GM13976 (cell line): ENCODE measurements around the gene TBC1D10B.
A peak's percentile ranks its signal among the peaks of the same experiment; 100 is the strongest.
"Not testable (repeated sequence)": the region's sequence is repeated elsewhere in the genome, so short reads cannot be mapped to it uniquely, and the experiment has no call there.

Experiments
- DNase-seq: peaks from one replicate; pipeline ENCODE4 v3.0.0; 2012; ENCODE audit warnings: low spot score
- in situ Hi-C: fragments of 300-500 bp; cut with MboI; formaldehyde crosslinking; loops from one replicate; pipeline ENCODE4 v1.12.0; 2022; ENCODE audit warnings: low sequenced_read_pairs, mixed read lengths, inconsistent platforms; ENCODE audit not compliant: unreplicated experiment
- TF ChIP-seq, protein P1 (sequence below): IDR thresholded peaks from 2 replicates; pipeline ENCODE4 v1.5.1; 2012; ENCODE audit warnings: borderline replicate concordance, mild to moderate bottlenecking; ENCODE audit not compliant: insufficient read depth; ENCODE audit errors: extremely low read depth, missing control alignments, control extremely low read depth

The TBC1D10B gene

DNA sequence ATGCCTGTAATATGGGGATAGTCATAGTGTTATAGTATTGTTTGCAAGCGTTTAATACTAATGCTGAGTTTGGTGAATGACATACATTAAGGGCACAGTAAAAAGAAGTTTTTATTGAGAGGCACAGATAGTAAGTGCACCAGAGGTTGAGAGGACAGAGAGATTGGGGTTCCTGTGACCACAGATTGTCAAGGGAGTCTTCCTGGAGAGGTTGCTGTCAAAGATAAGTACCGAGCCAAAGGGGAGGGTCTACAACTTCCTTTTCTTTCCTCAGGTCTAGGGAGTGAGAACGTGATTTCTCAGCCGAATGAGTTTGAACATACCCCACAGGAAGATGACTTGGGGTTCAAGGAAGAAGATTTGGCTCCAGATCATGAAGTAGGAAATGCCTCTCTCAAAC, 26.8 kb upstream of the TBC1D10B start:
- TF ChIP-seq, protein P1, sequence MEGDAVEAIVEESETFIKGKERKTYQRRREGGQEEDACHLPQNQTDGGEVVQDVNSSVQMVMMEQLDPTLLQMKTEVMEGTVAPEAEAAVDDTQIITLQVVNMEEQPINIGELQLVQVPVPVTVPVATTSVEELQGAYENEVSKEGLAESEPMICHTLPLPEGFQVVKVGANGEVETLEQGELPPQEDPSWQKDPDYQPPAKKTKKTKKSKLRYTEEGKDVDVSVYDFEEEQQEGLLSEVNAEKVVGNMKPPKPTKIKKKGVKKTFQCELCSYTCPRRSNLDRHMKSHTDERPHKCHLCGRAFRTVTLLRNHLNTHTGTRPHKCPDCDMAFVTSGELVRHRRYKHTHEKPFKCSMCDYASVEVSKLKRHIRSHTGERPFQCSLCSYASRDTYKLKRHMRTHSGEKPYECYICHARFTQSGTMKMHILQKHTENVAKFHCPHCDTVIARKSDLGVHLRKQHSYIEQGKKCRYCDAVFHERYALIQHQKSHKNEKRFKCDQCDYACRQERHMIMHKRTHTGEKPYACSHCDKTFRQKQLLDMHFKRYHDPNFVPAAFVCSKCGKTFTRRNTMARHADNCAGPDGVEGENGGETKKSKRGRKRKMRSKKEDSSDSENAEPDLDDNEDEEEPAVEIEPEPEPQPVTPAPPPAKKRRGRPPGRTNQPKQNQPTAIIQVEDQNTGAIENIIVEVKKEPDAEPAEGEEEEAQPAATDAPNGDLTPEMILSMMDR = no peak
- no peak for DNase-seq
- in situ Hi-C loops = no loop called here

DNA sequence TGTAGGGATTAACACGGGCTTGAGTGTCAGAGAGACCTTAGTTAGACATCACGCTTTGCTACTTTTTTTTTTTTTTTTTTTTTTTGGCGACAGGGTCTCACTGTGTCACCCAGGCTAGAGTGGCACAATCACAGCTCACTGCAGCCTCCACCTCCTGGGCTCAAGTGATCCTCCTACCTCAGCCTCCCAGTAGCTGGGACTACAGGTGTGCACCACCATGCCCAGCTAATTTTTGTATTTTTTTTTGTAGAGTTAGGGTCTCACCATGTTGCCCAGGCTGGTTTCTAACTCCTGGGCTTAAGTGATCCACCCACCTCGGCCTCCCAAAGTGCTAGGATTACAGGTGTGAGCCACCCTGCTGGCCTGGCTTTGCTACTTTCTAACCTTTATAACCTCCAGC, 26.3 kb upstream of the TBC1D10B start:
- in situ Hi-C loops, DNase-seq: not testable (repeated sequence)

DNA sequence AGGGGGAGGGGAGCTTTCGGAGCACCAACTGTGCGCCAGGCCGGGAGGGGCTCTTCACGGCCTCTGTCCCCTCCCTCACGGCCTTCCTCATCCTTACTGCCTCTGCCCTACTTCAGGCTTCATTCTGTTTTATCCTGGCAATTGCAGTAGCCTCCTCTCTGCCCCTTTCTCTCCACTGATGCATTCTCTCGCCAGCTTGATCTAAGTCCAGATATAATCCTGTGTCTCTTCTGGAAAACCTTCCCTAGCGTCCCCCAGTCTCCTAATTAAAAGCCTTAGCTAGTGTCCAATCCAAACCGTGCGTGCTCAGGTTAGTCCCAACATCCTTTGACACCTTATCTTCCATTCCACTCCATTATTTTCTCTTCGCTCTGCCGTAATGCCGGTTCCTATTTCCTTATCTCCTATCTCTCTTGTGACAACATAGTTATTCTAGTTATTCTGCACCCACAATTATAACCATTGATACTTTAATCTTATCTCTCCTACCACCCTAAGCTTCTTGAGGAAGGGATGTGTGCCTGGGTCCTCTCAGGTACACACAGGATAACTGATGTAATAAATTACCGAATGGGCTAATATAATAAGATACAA, 25.8 kb upstream of the TBC1D10B start:
- TF ChIP-seq, protein P1 = no peak
- in situ Hi-C loops = no loop called here
- DNase-seq = no peak

DNA sequence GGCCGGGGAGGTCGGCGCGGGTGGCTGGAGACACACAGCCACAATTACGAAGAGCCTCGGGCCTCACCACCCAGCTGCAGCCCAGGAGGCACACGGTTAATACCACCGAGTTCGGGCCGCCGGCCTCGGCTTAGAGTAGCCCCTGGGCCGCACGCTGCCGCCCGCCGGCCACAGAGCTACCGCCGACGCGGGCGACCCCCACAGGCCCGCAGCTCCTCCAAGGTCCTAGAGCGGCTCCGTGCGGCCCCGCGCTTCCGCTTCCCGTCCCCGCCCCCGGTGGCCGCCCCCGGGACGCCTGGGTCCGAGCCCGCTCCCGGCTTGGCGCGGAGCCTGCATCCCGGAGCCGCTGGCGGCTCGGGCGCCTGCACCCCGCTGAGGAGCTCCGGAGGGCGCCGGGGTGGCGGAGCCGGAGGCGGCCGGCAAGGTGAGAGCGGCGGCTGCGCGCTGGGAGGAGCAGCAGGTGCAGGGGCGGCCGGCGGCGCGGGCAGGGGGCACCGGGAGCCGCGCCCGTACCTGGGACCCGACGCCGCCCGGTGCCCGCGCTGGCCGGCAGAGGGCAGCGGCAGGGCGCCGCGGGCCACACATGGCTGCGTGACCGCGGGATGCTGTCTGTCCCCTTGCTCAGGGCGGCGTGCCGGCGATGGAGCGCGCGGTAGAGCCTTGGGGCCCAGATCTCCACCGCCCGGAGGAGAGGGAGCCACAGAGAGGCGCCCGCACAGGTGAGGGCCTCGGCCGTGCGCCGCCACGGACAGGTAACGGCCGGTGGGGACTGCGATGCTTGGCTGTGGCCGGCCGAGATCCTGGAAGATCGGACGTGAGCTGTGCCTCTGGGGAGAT, 25.1 kb upstream of the TBC1D10B start, which contains the start of gene ZNF48:
TSS of gene ZNF48 (plus strand) at position 266 of the 837 bp plus-strand sequence. CDS start at position 641, 375 bp downstream.
- TF ChIP-seq, protein P1 = peak; percentile 57
- DNase-seq = peak; percentile 85
- in situ Hi-C loops = no loop called here

DNA sequence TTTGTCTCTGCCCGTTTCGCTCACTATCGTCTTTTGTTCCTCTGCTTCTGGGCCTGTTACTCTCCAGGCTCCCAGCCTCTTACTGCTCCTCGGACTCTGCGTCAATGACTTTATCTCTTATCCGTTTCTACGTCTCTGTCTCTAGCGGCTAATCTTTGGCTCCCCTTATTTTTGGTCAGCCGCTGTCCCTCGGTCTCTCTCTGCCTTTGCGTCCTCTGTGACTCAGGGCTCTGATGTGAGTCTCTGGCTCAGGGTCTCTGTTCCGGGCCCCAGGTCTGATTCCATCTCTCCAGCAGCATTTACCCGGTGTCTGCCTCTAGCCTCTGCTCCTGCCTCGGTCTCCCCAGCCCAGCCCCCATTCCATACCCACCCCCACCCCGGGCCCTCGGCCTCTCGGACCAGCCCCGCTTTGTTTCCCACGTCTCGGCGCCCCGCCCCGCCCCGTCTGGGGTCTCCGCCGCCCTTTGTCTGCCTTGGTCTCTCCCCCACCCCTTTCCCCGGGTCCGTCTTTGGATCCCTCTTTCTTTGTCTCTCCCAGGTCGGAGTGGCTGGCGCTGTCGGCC, 24.4 kb upstream of the TBC1D10B start:
- no peak for DNase-seq
- in situ Hi-C loops = no loop called here
- TF ChIP-seq, protein P1 = no peak

DNA sequence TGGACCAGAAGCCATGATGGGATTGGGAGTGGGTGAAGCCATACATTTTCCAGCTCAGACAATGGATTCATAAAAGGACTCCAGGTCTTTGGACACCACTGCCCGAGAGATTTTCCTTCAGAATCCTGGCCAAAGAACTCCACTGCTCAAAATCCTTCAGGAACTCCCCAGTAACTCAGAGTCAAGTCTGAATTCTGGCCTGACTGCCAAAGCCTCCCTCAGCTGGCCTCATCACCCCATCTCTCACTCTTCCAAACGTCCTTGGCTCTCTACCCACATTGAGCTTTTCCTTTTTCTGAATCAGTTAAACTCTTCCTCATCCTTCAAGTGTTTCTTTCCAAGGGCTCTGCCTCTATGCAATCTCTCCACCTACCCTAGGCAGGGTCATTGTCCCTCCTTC, 13.2 kb upstream of the TBC1D10B start:
- TF ChIP-seq, protein P1 = no peak
- in situ Hi-C loops = no loop called here
- no peak for DNase-seq

DNA sequence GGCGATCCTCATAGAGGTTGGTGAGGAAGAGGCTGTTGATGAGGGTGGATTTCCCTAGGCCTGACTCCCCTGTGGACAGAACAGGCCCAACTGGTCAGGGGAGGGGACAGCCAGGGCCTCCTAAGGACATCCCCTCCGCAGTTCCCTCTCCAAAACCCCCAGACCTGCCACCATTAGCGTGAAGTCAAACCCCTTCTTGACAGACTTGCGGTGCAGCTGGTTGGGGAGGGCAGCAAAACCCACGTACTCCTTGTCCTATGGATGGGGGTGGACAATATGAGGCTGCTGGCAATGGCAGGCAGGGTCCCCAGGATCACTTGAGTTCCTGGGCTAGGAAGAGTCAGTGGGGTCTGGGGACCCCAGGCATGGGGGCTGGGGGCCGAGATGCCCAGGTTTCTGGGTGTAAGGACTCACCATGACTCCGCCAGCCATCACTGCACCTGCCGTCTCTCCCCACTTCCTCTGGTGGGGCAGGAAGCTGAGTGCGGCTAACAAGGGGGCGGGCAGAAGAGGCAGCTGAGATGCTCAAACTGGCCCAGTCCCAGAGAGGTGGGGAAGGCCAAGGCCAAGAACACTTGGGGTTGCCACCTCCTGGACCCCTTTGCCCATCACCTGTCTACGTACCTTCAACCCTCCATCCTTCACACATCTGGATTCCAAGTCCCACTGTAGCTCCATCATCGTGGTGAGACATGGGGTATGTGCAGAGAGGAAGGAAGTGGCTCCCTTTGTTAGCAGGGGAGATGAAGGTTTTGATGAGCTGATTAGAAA, 12.0 kb upstream of the TBC1D10B start, which contains the start of gene SEPTIN1:
TSS of gene SEPTIN1 (minus strand) at position 451 of the 771 bp plus-strand sequence. CDS start at position 432, 19 bp downstream.
- TF ChIP-seq, protein P1 = no peak
- in situ Hi-C loops = no loop called here
- peak; percentile 80 for DNase-seq
